Mucosa of descending colon (tissue), 3 donors: ENCODE results near the gene XPR1. TPM values are rescaled to one million over a fixed set of nuclear protein-coding genes. Genes with fewer than 3 reads are reported as not detected.

Source experiments
- ATAC-seq: fragments of 200-7000 bp; cut with Tn5 transposase; one replicate; pipeline ENCODE4 v1.9.1; 2020; ENCODE audit warnings: mild to moderate bottlenecking, moderate library complexity
- DNase-seq, 3 donors: peaks; one replicate each; pipeline ENCODE4 v3.0.0-alpha.2; 2020
- H3K36me3 ChIP-seq: fragments of 200-600 bp; one replicate; pipeline ENCODE4 v1.8.0; 2021; ENCODE audit warnings: low read depth, mild to moderate bottlenecking
- H3K4me1 ChIP-seq: fragments of 200-600 bp; one replicate; pipeline ENCODE4 v1.8.0; 2021; ENCODE audit warnings: low read depth, mild to moderate bottlenecking
- H3K4me3 ChIP-seq: fragments of 200-600 bp; one replicate; pipeline ENCODE4 v1.8.0; 2021; ENCODE audit warnings: mild to moderate bottlenecking
- H3K9me3 ChIP-seq: fragments of 200-600 bp; one replicate; pipeline ENCODE4 v1.8.0; 2021; ENCODE audit warnings: mild to moderate bottlenecking
- CTCF ChIP-seq: fragments of 200-600 bp; IDR thresholded peaks from one replicate; pipeline ENCODE4 v1.8.0; 2022; ENCODE audit warnings: antibody characterized with exemption, mild to moderate bottlenecking
- intact Hi-C, 2 donors: fragments of 100-400 bp; cut with DNase I in 1 of 2; cut with micrococcal nuclease in 1 of 2; formaldehyde crosslinking; loops; one replicate each; pipeline versions ENCODE4 v1.11.0 to v1.11.1; 2022; cut with DNase I, micrococcal nuclease
- total RNA-seq, 3 donors: library from RNA; stranded (reverse); fragmentation: NEBNext Ultra II Directional in 2 of 3; extraction: Animal tissue kit (Norgen Biotek cat#: 25700) in 2 of 3; gene quantifications; one replicate each; pipeline versions ENCODE4 v1.2.1 to v1.2.4, GENCODE V29; 2021 to 2023
- donor health status: DM: no; HTN: no; CAD: no; lungs with moderate emphysema.
- donor health status: DM: no; HTN: no; CAD: no.
- donor health status: DM: no; HTN: yes; CAD: no.

XPR1 gene
- total RNA-seq, 3 donors from 2014 or later = 31.6 to 64.9 (median 34.6) TPM

DNA sequence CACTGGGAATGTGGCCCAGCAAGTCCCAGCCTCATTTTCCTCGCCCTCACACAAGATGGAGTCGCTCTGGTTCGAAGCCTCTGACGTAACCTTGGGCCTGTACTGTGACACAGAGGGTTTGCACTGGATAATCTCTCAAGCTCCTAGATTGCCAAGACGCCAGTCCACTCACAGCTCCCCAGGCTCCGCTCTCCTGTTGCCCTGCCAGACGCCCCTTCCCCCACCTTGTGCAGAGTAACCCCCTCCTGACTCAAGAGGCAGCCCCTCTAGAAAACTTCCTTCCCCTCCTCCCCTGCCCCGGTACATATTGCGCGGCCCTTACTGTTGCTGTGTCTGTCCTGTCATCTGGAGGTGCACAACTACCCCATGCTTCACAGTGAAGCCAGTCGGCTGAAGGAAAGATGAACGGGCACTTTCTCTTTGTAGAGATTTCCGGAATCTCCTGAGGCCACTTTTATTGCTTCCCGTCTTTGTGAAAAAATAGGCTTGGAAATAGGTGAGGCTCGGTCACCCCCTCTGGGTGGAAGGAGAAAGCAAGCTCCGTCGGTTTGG is 279.9 kb downstream of the XPR1 start:
- TF ChIP-seq CTCF = no peak
- ATAC-seq (peak; percentile 33), DNase-seq (no peak)
- no peak overlapping the region for H3K4me3 ChIP-seq
- no peaks in the 10 kb centered on the region for H3K36me3 ChIP-seq
- H3K4me1 ChIP-seq = peaks cover 8% of the 10 kb centered on the region
- H3K9me3 ChIP-seq = no peaks in the 10 kb centered on the region
- intact Hi-C loops = no loop called here

DNA sequence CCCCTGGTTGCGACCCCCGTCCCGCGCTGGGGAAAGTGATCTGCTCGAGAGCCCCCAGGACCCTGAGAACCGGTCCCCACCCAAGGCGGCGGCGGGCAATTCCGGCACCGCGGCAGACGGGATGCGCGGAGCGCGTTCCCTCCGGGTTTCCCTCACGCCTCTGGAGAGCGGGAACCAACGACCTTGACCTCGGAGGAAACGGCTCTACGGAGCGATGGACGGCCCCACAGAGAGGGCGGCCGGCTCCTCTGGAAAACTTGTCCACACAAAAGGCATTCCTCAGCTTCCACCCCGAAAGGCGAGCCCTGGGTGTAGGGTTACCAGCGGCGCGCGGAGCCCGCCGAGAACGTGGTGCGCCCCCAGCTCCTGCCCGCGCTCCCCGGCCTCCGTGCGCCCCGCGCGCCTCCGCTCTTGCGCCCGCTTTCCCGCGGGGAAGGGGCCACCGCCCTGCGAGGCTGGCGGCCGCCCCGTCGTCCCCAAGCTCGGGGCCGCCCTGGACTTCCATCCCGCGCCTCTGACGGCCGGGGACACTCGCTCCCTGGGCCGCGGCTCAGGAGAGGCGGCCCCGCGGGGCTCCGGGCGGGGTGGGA is 280.5 kb downstream of the XPR1 start:
- Histone ChIP-seq H3K4me1 (peaks cover 8% of the 10 kb centered on the region), H3K9me3 (no peaks in the 10 kb centered on the region), H3K4me3 (peak overlapping the region; percentile 17), H3K36me3 (no peaks in the 10 kb centered on the region)
- DNase-seq (peak in 1 of 3 donors; percentile 10), ATAC-seq (peak; percentile 49)
- intact Hi-C loops = no loop called here
- TF ChIP-seq CTCF = no peak

- TF ChIP-seq CTCF = no peak
- intact Hi-C loops = no loop called here
- no peaks in the 10 kb centered on the region for H3K36me3 ChIP-seq
- DNase-seq (peak in 2 of 3 donors; percentile 14 to 44), ATAC-seq (peak; percentile 69)
- peak within 1 kb of the TSS; percentile 17 for H3K4me3 ChIP-seq
- H3K9me3 ChIP-seq = no peaks in the 10 kb centered on the region
- peaks cover 8% of the 10 kb centered on the region for H3K4me1 ChIP-seq
These were observed 281.2 kb downstream of the XPR1 start, which contains the start of gene KIAA1614 for GRCh38 chr1:180912801-180913565. TSS of gene KIAA1614 (plus strand) at chr1:180912897. CDS start at chr1:180913244, 347 bp downstream.

GRCh38 chr1:180915426-180915965 is 283.7 kb downstream of the XPR1 start:
- Histone ChIP-seq H3K36me3 (no peaks in the 10 kb centered on the region), H3K4me1 (peaks cover 8% of the 10 kb centered on the region), H3K9me3 (no peaks in the 10 kb centered on the region), H3K4me3 (no peak overlapping the region)
- ATAC-seq = no peak
- DNase-seq = no peak
- intact Hi-C loops = no loop called here
- TF ChIP-seq CTCF = no peak

GRCh38 chr1:180916012-180916770 is 284.4 kb downstream of the XPR1 start:
- Histone ChIP-seq H3K4me3 (no peak overlapping the region), H3K36me3 (no peaks in the 10 kb centered on the region), H3K9me3 (no peaks in the 10 kb centered on the region), H3K4me1 (peaks cover 8% of the 10 kb centered on the region)
- TF ChIP-seq CTCF = no peak
- no peak for DNase-seq
- intact Hi-C loops = no loop called here
- no peak for ATAC-seq
